DMS53 (cell line): ENCODE data around the gene DFFA.
"Not testable (repeated sequence)": the region's sequence is repeated elsewhere in the genome, so short reads cannot be mapped to it uniquely, and the experiment has no call there.

ENCODE experiments used
- DNase-seq: peaks from one replicate; lab custom pipeline; 2025; lab: John Stamatoyannopoulos, UW

Gene DFFA

GRCh38 chr1:10506046-10506676 lies 33.8 kb upstream of the DFFA start:
- DNase-seq: not testable (repeated sequence)

GRCh38 chr1:10504249-10504648 lies 31.9 kb upstream of the DFFA start:
- DNase-seq: no peak

- no peak for DNase-seq
Measured at GRCh38 chr1:10502206-10502605, 29.9 kb upstream of the DFFA start.

GRCh38 chr1:10498231-10498630 lies 25.9 kb upstream of the DFFA start:
- DNase-seq: no peak

- no peak for DNase-seq
Measured at GRCh38 chr1:10497109-10497508, 24.8 kb upstream of the DFFA start.

GRCh38 chr1:10495952-10496351 lies 23.6 kb upstream of the DFFA start:
- DNase-seq: no peak

- DNase-seq: no peak
Measured at GRCh38 chr1:10495475-10495817, 23.1 kb upstream of the DFFA start.

- peak; percentile 79 for DNase-seq
Measured at GRCh38 chr1:10494754-10495474, 22.6 kb upstream of the DFFA start.

- DNase-seq: no peak
Measured at GRCh38 chr1:10494418-10494753, 22.1 kb upstream of the DFFA start.

GRCh38 chr1:10490286-10490970 lies 18.1 kb upstream of the DFFA start:
- DNase-seq: no peak

GRCh38 chr1:10489291-10490055 lies 17.1 kb upstream of the DFFA start:
- DNase-seq: no peak

GRCh38 chr1:10484521-10484920 lies 12.2 kb upstream of the DFFA start:
- DNase-seq: no peak

- DNase-seq: no peak
Measured at GRCh38 chr1:10480614-10481013, 8.3 kb upstream of the DFFA start.

GRCh38 chr1:10479296-10479695 lies 7.0 kb upstream of the DFFA start:
- DNase-seq: no peak

- no peak for DNase-seq
Measured at GRCh38 chr1:10475510-10475909, 3.2 kb upstream of the DFFA start.

GRCh38 chr1:10474613-10475507 lies 2.5 kb upstream of the DFFA start, which contains the start of gene PEX14:
Gene PEX14, plus strand, starts transcription at chr1:10474950. Its CDS starts 17 bp downstream, at chr1:10474967.
- DNase-seq: peak; percentile 96

- DNase-seq: not testable (repeated sequence)
Measured at GRCh38 chr1:10474309-10474612, 1.9 kb upstream of the DFFA start.

- no peak for DNase-seq
Measured at GRCh38 chr1:10473145-10473765, 926 bp upstream of the DFFA start.

- DNase-seq: peak; percentile 74
Measured at GRCh38 chr1:10471411-10472219, 714 bp downstream of the DFFA start.

GRCh38 chr1:10470043-10470442 lies 2.3 kb downstream of the DFFA start:
- DNase-seq: no peak
